ENCODE data around the gene CCR5.
A peak's percentile ranks its signal among the peaks of the same experiment; 100 is the strongest.
"Not testable (repeated sequence)": the region's sequence is repeated elsewhere in the genome, so short reads cannot be mapped to it uniquely, and the experiment has no call there.

CCR5 gene

DNA sequence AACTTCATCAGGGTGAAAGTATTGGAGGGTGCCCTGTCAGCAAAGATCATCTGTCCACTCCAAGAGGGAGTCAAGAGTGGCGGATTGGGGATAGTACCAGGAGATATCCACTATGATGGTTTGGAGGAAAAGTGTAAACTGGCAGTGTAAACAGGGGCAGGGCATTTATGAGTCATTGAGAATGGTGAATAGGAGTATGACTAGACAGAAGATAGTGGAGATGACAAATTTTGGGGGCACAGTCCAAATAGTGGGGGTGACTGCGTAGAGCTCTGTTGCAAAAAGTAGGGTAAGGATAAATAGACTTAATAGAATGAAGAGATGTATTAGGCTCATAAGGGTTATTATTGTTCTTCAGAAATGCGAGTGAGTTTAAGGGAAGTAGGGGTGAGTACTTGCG is 18.1 kb downstream of the CCR5 start:
- DNase-seq: not testable (repeated sequence)

DNA sequence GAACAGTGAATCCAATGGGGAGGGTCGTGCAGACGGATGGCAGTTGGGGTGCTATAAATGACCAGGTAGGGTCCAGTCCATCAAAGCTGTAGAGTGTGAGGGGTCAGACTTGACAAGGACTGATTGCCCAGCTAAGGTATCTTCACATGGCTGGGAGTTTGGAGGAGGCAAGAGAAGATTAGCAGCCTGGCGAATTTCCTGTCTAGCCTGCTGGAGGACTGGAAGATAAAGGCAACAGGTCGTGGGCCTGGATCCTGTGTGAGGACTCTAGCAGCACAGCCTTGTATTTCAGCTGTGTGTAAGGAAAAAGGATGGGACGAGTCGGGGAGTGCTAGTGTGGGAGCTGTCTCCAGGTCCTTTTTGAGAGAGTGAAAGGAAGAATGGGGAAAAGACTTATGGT is 18.6 kb downstream of the CCR5 start:
- DNase-seq: no peak

DNA sequence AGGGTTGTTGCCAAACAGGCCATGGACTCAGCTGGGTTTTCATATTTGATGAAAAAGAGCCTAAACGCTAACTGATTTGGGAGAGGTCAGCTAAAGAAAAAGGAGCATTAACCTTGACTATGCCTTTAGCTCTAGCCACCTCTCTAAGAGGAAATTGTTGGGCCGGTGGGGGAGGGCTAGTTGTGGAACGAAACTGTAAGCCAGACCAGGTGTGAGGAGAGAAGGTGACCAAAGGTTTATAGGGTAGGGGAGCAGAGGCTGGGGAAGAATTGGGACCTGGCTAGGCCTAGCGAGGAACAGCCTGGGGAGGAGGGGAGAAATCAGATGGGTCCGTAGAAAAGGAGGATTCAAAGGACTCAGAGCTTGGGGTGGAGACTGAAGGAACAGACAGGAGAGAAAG is 20.8 kb downstream of the CCR5 start:
- DNase-seq: not testable (repeated sequence)

DNA sequence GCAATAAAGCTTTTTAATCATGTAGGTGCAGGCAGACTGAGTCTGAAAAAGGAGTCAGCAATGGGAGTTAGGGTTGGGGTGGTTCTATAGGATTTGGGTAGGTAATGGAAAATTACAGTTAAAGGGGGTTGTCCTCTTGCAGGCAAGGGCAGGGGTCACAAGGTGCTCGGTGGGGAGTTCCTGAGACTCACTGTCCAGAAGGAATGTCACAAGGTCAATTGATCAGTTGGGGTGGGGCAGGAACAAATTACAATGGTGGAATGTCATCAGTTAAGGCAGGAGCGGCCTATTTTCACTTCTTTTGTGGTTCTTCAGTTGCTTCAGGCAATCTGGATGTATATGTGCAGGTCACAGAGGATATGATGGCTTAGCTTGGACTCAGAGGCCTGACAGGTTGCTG is 22.3 kb downstream of the CCR5 start:
- DNase-seq: no peak

DNA sequence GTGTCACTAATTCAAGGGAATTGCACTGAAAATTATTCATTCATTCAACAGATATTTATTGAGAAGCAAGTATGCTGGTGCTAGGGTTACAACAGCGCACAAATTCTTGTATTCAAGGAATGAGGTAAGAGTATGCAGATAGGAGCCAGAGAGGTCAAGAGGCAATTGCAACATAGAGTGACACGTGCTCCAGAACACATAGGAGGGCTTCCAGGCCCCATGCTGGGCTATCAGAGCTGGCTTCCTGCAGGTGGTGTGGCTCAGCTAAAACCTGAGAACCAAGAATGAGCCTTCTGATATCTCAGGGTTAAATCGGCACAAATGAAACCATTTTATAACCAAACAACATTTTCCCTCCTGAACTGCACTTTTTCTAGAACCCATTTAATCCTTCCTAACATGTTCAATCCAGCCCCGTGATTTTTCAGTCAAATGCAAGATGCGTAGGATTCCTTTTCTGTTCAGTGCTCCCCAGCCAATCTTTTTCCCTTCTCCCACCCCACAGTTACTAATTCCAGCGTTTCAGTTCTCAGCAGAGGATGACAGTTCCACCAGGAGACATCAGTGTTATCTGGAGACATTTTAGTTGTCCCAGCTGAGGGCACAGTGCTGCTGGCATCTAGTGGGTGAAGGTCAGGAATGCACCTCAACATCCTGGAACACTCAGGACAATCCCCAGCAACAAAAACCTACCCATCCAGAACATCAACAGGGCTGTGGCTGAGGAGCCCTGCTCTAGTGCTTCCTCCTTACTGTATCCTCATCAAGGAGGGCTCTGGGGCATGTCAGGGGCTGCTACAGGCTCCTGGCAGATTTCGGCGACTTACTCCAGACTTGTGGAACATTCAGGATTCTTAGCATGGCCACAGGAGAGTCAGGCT is 23.0 kb downstream of the CCR5 start:
- no peak for DNase-seq

DNA sequence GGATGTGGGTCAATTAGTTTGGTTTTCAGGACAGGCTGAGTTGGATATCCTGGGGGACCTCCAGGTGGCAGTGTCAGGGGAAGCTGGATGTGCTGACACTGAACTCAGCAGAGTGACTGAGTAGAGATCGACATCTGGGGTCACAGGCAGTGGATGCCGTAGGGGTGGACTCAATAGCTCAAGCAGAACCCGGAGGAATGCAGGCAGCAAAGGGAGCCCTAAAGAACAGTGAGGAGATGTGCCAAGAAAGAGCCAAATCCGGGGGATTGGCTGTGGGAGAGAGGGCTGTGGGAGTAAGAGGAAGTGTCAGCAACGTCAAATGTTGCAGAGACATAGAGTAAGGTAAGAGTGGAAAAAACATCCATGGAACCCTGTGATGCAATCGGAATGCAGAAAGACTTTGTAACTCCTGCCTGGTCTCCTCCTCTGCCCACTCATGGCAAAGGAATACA is 24.5 kb downstream of the CCR5 start:
- DNase-seq: no peak

DNA sequence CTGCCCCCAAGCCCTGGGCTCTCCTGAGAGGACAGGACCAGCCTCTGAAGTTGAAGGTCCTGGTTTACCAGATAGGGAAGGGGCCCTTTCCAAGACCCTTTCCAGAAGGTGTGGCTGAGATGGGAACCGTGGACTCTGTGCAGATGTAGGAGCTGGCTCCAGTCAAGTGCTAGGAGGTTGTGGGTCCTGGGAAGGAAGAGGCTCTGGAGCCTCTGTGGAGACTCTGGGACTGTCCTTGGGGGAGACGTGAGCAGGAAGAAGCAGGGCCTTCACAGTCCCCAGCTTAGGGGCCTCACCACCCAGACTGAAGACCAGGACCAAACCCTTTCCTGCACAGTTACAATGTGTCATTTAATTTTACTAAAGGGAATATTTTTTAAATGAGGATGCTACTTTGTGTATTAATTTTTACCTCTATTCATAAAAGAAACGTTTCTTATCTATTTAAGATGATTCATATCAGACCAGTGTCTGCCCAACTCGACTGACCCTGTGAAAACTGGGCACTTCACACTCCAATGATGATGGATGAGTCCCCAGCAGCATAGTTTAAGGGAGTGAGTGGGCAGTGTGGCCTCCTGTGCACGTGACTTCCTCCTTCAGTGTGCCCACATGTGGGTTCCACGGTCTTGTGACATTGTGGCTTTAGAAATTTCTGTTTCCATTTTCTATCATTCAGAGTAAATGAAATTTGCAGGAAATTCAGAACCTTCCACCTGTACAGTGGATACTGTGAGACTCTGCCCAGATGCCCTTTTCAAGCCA is 25.2 kb downstream of the CCR5 start:
- no peak for DNase-seq

DNA sequence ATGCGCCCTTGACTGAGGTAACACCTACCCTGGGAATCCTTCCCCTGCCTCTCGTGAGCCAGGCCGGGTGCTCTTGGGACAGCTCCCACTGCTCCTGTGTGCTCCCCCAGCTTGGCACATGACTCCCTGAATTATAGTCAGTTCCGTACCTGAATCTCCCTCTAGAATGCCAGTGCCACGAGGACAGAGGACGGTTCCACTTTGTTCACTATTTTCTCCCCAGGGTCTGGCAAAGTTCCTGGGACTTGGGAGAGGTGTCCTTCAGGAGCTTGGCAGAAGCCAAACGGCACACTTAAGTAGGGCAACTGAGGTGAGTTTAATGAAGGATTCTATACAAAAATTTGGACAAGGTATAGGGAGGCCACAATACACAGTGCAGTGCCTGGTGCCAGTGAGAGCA is 26.4 kb downstream of the CCR5 start:
- DNase-seq: no peak

DNA sequence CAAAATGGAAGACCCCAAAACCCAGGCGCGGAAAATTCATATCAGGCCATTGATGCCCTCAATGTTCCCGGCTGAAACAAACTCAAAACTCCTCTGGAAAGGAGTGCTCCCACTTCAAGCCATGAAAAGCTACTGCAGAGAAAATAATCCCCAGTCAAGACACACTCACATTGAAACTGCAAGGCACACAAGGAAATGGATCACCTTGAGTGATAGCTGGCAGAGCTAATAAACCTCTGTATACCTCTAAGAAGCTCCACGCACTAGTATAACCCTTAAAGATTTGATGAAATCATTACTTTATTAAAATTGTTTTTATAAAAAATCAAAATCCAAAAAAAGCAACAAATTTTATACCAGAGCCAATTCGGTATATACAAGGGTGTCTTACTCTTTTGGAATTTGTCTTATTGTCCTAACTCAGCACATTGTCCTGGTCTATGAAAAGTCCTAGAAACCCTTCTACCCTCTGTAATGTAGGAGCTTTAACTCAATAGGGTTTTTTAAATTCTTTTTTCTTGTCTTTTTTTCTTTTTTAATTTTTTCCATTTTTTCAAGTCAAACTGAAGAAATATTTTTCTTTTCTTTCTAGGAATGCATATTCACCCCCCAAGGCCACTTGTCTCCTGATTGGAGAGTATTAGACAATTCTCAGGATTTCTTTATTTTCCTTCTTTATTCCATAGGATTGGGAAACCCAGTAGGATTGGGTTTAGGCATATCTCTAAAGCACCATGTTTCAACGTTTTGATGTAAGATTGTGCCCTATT is 27.6 kb downstream of the CCR5 start:
- DNase-seq: no peak

DNA sequence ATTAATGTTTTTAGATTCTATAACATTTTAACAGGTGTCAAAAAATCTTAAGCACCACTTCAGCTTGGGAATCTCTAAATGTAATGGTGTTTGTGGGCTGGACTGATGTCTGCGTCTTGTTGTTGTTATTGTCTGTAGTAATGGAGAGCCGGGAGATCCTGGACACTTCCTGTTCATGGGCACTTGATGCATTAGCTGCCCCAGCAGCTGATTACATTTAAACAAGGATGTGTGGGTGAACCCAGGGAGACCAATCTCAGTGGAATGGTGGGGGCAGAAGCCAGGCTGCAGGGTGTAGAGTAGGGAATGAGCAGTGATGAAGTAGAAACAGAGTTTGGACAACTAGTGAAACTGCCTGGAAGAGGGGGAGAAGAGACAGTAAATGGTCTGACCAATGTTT is 28.4 kb downstream of the CCR5 start:
- DNase-seq: no peak

DNA sequence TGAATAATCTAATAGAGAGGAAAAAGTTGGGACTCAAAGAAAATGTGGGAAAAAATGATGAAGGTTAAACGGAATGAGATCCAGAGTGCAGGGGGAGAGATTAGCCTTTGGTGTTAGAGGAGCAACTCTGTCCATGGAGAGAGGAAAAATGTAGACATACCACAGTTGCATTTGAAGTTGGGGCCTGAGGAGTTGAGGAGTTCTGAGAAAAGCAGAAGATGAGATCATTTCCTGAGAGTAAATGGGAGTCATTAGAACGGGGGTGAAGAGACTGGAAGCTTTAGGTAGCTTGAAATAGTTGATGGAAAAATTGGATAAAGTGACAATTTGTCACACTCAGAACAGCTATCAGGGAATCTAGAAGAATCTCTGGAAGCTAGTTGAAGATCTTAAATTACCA is 28.8 kb downstream of the CCR5 start:
- DNase-seq: no peak

DNA sequence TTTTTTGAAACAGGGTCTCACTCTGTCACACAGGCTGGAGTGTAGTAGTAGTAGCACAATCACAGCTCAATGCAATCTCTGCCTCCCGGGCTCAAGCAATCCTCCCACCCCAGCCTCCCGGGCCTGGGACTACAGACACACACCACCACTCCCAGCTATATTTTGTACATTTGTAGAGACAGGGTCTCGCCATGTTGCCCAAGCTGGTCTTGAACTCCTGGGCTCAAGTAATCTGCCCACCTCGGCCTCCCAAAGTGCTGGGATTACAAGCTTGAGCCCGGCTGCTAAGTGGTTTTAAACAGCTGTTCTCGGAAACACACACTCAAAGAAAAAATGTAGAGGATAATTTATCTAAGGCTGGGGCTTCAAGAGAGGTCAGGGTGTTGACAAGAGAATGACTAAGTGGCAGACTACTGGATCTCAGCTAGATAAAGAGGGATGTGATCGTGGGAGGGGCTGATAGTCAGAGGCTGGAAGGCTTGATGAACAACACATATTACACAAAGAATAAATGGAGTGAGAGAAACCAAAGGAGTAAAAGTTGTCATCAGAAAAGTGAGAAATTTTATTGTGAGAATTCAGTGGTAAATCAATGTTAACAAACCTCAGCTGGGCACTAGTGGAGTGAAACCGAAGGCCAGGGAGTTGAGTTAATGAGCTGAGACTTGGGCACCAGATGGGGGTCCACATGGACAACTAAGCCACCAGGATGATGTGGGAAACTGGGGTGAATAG is 29.4 kb downstream of the CCR5 start:
- DNase-seq: no peak

DNA sequence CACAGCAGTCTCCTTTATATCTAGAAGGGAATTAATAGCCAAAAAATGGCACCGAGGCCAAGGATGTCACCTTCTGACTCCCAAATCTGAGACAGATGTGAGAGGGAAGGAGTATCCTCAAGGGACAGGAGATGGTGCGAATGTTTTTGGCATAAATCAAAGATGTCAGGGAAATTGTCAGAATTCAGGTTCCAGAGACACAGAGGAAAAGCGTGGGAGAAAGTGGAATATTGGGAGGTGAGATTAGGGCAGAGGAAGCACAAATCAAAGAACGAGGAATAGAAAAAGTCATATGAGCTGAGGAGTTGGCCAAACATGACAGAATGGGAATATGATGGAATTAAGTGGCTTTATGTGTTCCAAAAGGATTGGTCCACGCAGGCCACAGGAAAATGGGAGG is 30.1 kb downstream of the CCR5 start:
- DNase-seq: no peak

DNA sequence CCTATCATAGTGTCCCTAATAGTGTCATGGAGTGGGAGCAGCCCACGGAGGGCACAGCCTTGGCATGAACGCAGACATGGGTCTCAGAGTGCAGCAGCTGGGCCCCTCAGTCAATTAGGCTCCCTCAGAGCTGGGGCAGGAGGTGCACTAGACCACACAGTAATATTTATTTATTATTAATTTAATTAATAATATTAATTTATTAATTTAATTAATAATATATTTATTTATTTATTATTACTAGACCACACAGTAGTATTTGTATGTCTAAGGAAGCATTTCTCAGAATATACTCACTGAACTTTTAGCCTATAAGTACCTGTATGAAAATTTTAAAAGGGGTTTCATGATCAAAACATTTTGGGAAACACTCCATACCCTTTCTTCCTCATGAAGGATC is 30.8 kb downstream of the CCR5 start:
- DNase-seq: no peak

DNA sequence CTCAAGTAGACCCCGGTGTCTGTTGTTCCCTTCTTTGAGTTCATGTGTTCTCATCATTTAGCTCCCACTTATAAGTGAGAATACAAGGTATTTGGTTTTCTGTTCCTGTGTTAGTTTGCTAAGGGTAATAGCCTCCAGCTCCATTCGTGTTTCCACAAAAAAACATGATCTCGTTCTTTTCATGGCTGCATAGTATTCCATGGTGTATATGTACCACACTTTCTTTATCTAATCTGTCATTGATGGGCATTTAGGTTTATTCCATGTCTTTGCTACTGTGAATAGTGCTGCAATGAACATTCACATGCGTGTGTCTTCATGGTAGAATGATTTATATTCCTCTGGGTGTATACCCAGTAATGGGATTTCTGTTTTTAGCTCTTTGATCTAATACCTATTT is 32.2 kb downstream of the CCR5 start:
- DNase-seq: not testable (repeated sequence)

DNA sequence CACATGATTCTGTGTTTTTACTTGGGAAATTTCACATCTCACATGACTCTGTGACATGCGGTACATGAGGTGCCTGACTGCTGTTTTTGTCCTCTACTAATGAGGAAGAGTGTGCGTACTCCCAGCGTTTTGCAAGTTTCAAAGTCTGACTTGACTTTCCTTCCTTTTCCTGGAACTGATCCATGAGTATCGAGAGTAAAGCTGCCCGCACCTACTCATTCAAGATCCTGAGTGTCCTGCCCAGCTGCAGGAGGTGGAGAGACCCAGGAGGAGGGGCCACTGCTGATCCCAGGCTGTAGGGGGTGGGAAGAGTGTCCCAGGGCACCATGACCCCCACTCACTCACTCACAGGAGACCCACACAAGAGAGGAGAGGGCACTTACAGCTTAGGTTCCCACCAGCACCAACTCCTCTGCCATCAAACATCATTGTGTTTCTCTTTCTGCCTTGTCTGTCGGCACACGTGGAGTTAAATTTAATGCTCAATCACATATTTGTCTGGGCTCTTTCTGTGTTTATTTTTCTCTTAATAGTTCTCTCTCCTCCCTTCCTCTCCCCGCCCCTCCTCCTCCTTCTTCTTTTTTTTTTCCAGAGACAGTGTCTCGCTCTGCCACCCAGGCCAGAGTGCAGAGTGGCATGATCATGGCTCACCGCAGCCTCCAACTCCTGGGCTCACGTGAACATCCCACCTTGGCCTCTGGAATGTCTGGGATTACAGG is 34.7 kb downstream of the CCR5 start:
- DNase-seq: no peak

DNA sequence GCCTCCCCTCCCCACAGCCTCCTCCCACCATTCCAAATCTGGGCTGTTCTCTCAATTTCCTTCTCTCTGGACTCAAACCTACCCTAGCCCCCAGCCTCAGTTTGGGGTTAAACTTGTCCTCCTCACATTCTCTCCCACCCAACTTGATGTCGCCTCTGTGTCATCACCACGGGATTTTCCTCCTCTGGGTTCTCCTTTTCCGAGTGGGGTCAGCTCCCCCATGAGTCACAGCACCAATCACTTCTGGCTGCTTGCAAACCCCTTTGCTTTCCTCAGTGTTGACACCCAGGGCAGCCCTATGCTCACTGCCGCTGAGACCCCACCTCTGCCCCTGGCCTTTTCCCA is 35.7 kb downstream of the CCR5 start:
- peak; percentile 22 for DNase-seq

DNA sequence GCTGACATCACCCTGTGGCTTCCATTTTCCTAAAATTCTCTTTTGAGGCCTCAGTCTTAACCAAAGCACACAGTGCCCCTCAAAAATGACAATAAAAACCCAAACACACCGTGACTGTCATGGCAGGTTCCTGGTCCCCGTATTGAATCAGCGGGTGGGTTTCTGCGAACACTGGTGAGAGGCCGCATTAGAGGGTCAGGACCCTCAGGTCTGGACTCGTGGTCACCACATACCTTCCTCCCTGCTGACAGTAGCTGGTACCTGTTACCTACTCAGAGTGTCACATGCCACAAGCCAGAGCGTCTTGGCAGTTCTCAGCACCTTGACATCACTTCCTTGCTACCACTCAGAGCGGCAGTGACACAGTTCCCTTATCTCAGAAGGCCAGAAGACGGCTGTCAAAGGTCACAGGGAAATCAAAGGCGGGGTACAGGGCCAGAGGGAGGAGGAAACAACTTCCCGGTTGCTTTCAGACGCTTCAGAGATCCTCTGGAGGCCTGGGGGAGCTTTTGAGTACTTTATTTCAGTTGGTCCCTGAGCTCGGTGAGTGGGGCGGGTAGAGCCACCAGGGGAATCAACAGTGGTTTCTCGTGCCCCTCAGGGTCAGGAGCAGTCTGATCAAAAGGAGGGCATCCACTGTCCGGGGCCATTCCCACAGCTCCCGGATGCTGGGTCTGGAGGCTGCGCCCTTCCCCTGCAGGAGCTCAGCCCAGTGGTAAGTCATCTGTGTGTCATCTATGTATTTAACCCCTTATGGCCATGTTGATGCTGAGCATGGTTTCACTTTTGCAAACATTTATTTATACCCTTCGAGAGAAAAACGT is 36.3 kb downstream of the CCR5 start, which contains the start of the genes CCR5AS and CCRL2:
CCR5AS (minus strand) TSS at position 279 of the 824 bp plus-strand sequence.
CCRL2 (plus strand) TSS at position 472 of the 824 bp plus-strand sequence. CDS start 821 bp downstream, outside the sequence.
- DNase-seq: peak; percentile 50

DNA sequence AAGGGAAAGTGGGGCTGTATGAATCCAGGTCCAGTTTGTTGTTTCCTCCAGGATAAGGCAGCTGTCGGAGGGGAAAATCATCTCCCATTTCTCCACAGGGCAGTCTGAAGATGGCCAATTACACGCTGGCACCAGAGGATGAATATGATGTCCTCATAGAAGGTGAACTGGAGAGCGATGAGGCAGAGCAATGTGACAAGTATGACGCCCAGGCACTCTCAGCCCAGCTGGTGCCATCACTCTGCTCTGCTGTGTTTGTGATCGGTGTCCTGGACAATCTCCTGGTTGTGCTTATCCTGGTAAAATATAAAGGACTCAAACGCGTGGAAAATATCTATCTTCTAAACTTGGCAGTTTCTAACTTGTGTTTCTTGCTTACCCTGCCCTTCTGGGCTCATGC is 37.2 kb downstream of the CCR5 start:
- no peak for DNase-seq

DNA sequence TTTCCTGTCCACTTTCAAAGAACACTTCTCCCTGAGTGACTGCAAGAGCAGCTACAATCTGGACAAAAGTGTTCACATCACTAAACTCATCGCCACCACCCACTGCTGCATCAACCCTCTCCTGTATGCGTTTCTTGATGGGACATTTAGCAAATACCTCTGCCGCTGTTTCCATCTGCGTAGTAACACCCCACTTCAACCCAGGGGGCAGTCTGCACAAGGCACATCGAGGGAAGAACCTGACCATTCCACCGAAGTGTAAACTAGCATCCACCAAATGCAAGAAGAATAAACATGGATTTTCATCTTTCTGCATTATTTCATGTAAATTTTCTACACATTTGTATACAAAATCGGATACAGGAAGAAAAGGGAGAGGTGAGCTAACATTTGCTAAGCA is 38.1 kb downstream of the CCR5 start:
- DNase-seq: no peak

Measured in CD4-positive, alpha-beta T cell treated with Interleukin-4 for 4 hours (primary cell).